ENCODE results near the gene ATG14.

Gene ATG14

DNA sequence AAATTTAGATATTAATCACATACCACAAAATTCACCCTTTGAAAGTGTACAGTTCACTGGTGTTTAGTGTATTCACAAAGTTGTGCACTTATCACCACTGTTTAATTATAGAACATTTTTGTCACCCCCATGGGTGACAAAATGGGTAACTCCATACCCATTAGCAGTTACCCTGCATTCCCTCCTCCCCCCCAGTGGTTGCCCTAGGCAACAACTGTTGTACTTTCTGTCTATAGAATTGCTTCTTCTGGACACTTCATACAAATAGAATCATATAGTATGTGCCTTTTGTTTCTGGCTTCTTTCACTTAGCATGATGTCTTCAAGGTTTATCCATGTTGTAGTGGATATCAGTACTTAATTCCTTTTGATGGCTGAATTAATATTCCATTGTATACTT, 87.7 kb downstream of the ATG14 start:
- in situ Hi-C loops (cut with MboI; ENCODE audit: low sequenced_read_pairs) = no loop called here

DNA sequence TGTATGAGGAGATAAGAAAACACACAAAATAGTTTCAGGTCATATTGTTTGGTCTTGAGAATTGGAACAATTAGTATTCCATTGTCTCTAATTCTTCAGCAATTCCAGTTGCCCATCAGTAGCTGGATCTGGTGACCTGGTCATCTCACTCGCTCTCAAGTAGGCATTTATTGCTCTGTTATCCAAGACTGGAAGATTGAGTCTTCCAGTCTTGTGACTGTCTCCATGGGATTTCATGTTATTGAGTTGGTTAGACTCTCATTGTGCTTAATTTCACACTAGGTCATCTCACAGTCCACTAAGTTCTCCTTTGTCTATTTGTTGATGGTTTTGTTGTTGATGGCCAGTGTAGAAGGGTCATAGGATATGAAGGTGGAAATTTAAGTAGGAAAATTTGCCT, 92.9 kb downstream of the ATG14 start:
- in situ Hi-C loops (cut with MboI; ENCODE audit: low sequenced_read_pairs) = no loop called here

DNA sequence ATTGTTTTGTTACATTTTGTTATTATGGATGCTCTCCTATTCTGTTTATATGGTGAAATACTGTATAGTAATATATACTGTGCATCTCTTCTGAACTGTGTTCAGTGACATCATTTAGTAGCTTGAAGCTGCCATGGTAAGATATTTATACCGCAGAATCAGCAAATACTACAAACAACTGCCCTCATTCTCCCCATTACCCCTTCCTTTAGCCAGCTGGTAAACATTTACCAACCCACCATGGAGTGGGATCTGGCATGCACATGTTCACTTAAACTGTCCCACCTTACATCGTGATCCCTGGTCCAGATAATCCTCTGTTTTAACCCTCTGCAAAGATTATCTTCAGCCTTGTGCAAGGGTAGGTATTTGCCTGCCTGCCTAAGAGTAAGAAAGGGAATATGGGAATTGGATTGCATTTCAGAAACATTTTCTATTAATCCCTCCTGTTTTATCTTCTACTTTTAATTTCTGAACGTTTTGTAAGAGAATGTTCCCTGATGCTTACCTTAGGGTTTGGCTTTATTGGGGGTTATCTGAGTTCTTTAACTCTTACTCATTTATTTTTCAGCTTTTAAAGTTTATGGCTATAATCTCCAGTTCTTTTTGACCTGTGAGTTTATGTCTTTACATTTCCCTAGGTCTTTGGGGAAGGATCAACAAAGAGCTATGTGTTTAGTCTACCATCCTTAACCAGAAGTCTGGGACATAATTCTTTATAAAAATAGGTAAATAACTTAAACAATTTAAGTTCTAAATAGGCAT, 93.9 kb downstream of the ATG14 start:
- in situ Hi-C loops (cut with MboI; ENCODE audit: low sequenced_read_pairs) = no loop called here

DNA sequence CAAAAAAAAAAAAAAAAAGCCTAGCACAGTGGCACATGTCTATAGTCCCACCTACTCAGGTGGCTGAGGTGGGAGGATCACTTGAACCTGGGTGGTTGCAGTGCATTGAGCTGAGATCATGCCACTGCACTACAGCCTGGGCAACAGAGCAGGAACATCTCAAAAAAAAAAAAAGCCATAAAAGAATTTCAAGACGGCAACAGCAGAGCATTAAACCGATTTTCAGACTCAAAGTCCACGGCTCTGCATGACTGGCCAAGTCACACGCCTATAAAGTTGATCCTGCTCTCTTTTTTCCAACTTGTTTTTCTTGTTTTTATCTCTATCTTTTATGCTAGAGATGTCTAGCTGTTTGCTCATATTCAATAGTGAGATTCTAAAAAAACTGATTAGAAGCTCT, 95.1 kb downstream of the ATG14 start:
- in situ Hi-C loops (cut with MboI; ENCODE audit: low sequenced_read_pairs) = no loop called here
